Vagina (tissue), 2 donors: ENCODE measurements around the gene SH2D7. TPM values are rescaled to one million over a fixed set of nuclear protein-coding genes. Genes with fewer than 3 reads are reported as not detected.

ENCODE experiments used
- DNase-seq, 2 donors: peaks; one replicate each; pipeline ENCODE4 v3.0.0-alpha.2; 2017; ENCODE audit errors: extremely low spot score in 2 of 2
- H3K27ac ChIP-seq: fragments of 200-600 bp; sonication (generic); one replicate; pipeline ENCODE4 v1.5.1; 2019
- H3K27me3 ChIP-seq: fragments of 200-600 bp; sonication (generic); one replicate; pipeline ENCODE4 v1.5.1; 2019
- H3K36me3 ChIP-seq, 2 donors: fragments of 200-600 bp; sonication (generic); one replicate each; pipeline ENCODE4 v1.5.1; 2017 to 2019
- H3K4me1 ChIP-seq: fragments of 200-600 bp; sonication (generic); one replicate; pipeline ENCODE4 v1.5.1; 2019
- H3K4me3 ChIP-seq, 2 donors: fragments of 200-600 bp; sonication (generic); 1 replicate in 1 of 2; 2 replicates in 1 of 2; pipeline ENCODE4 v1.5.1; 2016 to 2019
- H3K9me3 ChIP-seq: fragments of 200-600 bp; sonication (generic); one replicate; pipeline ENCODE4 v1.5.1; 2019
- POLR2A ChIP-seq, 2 donors: fragments of 450-650 bp; IDR thresholded peaks; one replicate each; pipeline ENCODE4 v1.6.1; 2017; ENCODE audit warnings: antibody characterized with exemption in 2 of 2, mild to moderate bottlenecking in 2 of 2, moderate library complexity in 2 of 2
- POLR2AphosphoS5 ChIP-seq, 2 donors: sonication (generic); formaldehyde crosslinking; IDR thresholded peaks; one replicate each; pipeline ENCODE4 v1.9.0; 2017; ENCODE audit warnings: antibody characterized with exemption in 2 of 2, mild to moderate bottlenecking in 2 of 2, low read depth in 1 of 2; ENCODE audit not compliant: insufficient read depth in 1 of 2
- intact Hi-C: fragments of 100-400 bp; cut with DNase I; formaldehyde crosslinking; loops from one replicate; pipeline ENCODE4 v1.15.1; 2023
- total RNA-seq: library from RNA; depleted of rRNA; stranded (reverse); fragments of >200 nt; gene quantifications from one replicate; pipeline ENCODE4 v1.2.3, GENCODE V29; 2016
- TF ChIP-seq, protein P1 (sequence below), 3 experiments: fragments of 450-650 bp in 2 of 3; fragments of 200-600 bp in 1 of 3; sonication (generic) in 1 of 3; IDR thresholded peaks; one replicate each; pipeline ENCODE4 v1.5.1; 2017 to 2019; ENCODE audit warnings: antibody characterized with exemption in 3 of 3, mild to moderate bottlenecking in 2 of 3, moderate library complexity in 2 of 3

Gene SH2D7
- total RNA-seq, 1 donor from 2014 or later, result not detected

DNA sequence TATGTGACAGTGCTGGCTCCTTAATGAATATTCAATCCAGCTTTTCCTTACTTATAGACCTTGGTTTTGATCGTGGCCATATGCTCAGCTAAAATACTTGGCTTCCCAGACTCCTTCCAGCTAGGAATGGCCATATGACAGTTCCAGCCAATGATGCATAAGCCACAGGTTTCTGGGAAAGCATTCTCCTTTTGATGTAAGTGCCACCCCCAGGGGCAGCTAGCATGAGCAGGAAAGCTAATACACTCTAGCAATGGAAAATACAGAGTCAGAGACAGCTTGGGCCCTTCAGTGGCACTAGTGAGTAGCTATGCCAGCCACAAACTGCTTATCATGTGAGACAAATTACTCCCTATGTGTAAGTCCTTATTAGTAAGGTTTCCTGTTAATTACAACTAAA is 41.5 kb upstream of the SH2D7 start:
- H3K36me3 ChIP-seq, result peaks cover 0 to 9% of the 10 kb centered on the region in 2 donors
- H3K9me3 ChIP-seq, result no peaks in the 10 kb centered on the region
- peak overlapping the region; percentile 80 for H3K27ac ChIP-seq
- H3K4me3 ChIP-seq, result no peak overlapping the region
- no peaks in the 10 kb centered on the region for H3K27me3 ChIP-seq
- DNase-seq, result no peak
- peaks cover 89% of the 10 kb centered on the region for H3K4me1 ChIP-seq
- TF ChIP-seq POLR2A (IDR thresholded peaks at IDR 0.05), result no peak
- TF ChIP-seq, protein P1, sequence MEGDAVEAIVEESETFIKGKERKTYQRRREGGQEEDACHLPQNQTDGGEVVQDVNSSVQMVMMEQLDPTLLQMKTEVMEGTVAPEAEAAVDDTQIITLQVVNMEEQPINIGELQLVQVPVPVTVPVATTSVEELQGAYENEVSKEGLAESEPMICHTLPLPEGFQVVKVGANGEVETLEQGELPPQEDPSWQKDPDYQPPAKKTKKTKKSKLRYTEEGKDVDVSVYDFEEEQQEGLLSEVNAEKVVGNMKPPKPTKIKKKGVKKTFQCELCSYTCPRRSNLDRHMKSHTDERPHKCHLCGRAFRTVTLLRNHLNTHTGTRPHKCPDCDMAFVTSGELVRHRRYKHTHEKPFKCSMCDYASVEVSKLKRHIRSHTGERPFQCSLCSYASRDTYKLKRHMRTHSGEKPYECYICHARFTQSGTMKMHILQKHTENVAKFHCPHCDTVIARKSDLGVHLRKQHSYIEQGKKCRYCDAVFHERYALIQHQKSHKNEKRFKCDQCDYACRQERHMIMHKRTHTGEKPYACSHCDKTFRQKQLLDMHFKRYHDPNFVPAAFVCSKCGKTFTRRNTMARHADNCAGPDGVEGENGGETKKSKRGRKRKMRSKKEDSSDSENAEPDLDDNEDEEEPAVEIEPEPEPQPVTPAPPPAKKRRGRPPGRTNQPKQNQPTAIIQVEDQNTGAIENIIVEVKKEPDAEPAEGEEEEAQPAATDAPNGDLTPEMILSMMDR (IDR thresholded peaks at IDR 0.05), result no peak
- TF ChIP-seq POLR2AphosphoS5 (IDR thresholded peaks at IDR 0.05; ENCODE audit: insufficient read depth in 1 of 2, low read depth in 1 of 2), result no peak
- intact Hi-C loops, result loop anchor here (5.0 kb wide), 1 partner anchor 864 kb away; no protein-coding TSS in a partner anchor

DNA sequence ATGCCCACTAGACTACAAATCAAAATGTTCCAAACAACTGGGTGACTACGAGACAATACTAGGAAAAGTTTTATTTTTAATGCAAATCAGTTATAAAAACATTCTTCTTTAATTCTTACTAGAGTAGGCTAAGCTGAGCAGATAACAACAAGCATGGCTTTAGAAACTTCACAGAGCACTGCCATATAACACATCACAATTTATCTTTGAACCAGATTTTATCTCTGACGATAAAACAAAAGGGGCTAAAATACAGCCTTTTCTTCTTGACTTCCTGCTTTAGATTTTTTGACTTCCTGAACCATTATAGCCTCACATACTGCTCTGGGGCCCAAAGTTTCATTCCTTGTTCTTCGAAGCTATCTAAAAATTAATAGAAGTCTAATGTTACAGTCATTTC is 40.8 kb upstream of the SH2D7 start:
- H3K27ac ChIP-seq, result peak overlapping the region; percentile 80
- TF ChIP-seq POLR2A (IDR thresholded peaks at IDR 0.05) (no peak), POLR2AphosphoS5 (IDR thresholded peaks at IDR 0.05; ENCODE audit: insufficient read depth in 1 of 2, low read depth in 1 of 2) (no peak)
- TF ChIP-seq, protein P1 (IDR thresholded peaks at IDR 0.05), result no peak
- no peaks in the 10 kb centered on the region for H3K27me3 ChIP-seq
- no peak for DNase-seq
- intact Hi-C loops, result loop anchor here (5.0 kb wide), 1 partner anchor 864 kb away; no protein-coding TSS in a partner anchor
- H3K4me1 ChIP-seq, result peaks cover 89% of the 10 kb centered on the region
- H3K9me3 ChIP-seq, result no peaks in the 10 kb centered on the region
- H3K4me3 ChIP-seq, result no peak overlapping the region
- H3K36me3 ChIP-seq, result peaks cover 0 to 9% of the 10 kb centered on the region in 2 donors

DNA sequence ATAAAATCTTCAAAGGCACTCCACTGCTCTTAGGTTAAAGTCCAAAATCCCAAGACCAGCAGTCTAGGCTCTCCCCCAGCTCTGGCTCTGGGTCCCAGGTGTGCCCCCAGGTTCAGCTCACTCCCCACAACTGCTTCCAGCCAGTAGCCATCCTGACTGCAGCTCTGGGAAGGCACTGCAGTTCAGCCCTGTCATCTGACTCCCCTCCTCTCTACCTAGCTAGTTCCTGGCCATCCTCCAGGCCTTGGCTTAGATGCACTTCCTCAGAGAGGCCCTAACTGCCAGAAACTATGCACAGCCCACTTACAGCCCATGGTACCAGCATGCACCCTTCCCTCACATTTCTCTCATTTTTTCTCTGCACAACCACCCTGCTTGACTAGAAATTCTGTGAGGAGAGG is 40.4 kb upstream of the SH2D7 start:
- DNase-seq, result no peak
- Histone ChIP-seq H3K4me3 (no peak overlapping the region), H3K27me3 (no peaks in the 10 kb centered on the region), H3K4me1 (peaks cover 89% of the 10 kb centered on the region), H3K27ac (peak overlapping the region; percentile 80), H3K9me3 (no peaks in the 10 kb centered on the region), H3K36me3 (peaks cover 0 to 9% of the 10 kb centered on the region in 2 donors)
- TF ChIP-seq POLR2AphosphoS5 (IDR thresholded peaks at IDR 0.05; ENCODE audit: insufficient read depth in 1 of 2, low read depth in 1 of 2) (no peak), POLR2A (IDR thresholded peaks at IDR 0.05) (no peak)
- TF ChIP-seq, protein P1 (IDR thresholded peaks at IDR 0.05), result no peak
- intact Hi-C loops, result loop anchor here (5.0 kb wide), 1 partner anchor 865 kb away; no protein-coding TSS in a partner anchor

DNA sequence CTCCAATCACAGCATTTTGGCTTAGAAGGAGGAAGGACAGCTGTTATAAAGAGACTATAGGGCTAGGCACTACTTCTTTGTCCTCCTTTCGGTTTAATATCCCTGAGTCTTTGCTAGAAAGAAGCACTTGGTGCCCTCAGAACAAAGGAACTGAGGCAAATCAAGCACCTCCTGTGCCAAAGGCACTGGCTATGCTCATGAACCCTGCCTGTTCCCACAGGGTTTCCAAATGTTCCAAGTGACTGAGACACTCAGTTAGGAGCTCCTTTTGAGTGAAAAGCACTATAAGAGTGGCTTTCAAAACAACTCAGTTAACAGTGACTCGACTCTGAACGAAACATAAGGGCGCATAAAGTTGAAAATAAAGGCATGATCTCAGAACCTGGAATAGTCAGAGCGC is 39.8 kb upstream of the SH2D7 start:
- H3K27me3 ChIP-seq, result no peaks in the 10 kb centered on the region
- H3K36me3 ChIP-seq, result peaks cover 0 to 9% of the 10 kb centered on the region in 2 donors
- TF ChIP-seq POLR2A (IDR thresholded peaks at IDR 0.05) (no peak), POLR2AphosphoS5 (IDR thresholded peaks at IDR 0.05; ENCODE audit: insufficient read depth in 1 of 2, low read depth in 1 of 2) (no peak)
- TF ChIP-seq, protein P1 (IDR thresholded peaks at IDR 0.05), result no peak
- H3K4me3 ChIP-seq, result no peak overlapping the region
- intact Hi-C loops, result loop anchor here (5.0 kb wide), 1 partner anchor 865 kb away; no protein-coding TSS in a partner anchor
- H3K9me3 ChIP-seq, result no peaks in the 10 kb centered on the region
- no peak for DNase-seq
- H3K27ac ChIP-seq, result peak overlapping the region; percentile 80
- peaks cover 89% of the 10 kb centered on the region for H3K4me1 ChIP-seq

DNA sequence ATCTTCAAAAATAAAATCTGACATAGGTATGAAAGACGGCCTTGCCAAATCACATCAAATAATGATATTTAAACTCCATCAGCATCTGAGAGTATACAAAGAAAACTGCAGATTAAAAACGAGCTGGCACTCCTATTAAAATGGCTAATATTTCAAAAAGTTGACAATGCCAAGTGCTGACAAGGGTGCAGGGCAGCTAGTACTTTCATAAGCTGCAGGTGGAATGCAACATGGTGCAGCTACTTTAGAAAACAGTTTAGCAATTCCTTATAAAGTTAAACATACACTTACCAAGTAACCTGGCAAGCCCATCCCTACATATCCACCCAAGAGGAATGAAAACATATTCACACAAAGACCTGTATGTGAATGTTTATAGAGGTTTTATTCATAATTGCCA is 37.8 kb upstream of the SH2D7 start:
- Histone ChIP-seq H3K36me3 (peaks cover 0 to 9% of the 10 kb centered on the region in 2 donors), H3K4me3 (no peak overlapping the region), H3K9me3 (no peaks in the 10 kb centered on the region), H3K27me3 (no peaks in the 10 kb centered on the region), H3K27ac (no peak overlapping the region), H3K4me1 (peaks cover 89% of the 10 kb centered on the region)
- intact Hi-C loops, result loop anchor here (5.0 kb wide), 1 partner anchor 867 kb away; no protein-coding TSS in a partner anchor
- no peak for DNase-seq
- TF ChIP-seq, protein P1 (IDR thresholded peaks at IDR 0.05), result no peak
- TF ChIP-seq POLR2AphosphoS5 (IDR thresholded peaks at IDR 0.05; ENCODE audit: insufficient read depth in 1 of 2, low read depth in 1 of 2), result no peak
- TF ChIP-seq POLR2A (IDR thresholded peaks at IDR 0.05), result no peak
